ENCODE measurements around the gene NPTXR.

NPTXR gene

GRCh38 chr22:38843657-38844314, at the start of gene NPTXR:
Gene NPTXR, minus strand, starts transcription at chr22:38844028.
- DNase-seq (ENCODE audit: low spot score): peak; percentile 47

GRCh38 chr22:38891256-38891655, 47.4 kb upstream of the NPTXR start:
- DNase-seq (ENCODE audit: low spot score): no peak

More at GRCh38 chr22:38843657-38844314, at the start of gene NPTXR:
- TF ChIP-seq CTCF (IDR thresholded peaks at IDR 0.05; ENCODE audit: extremely low read depth, missing control alignments): no peak

GRCh38 chr22:38890377-38890776, 46.5 kb upstream of the NPTXR start:
- no peak for DNase-seq (ENCODE audit: low spot score)
- no peak for TF ChIP-seq CTCF (IDR thresholded peaks at IDR 0.05; ENCODE audit: extremely low read depth, missing control alignments)

More at GRCh38 chr22:38891256-38891655, 47.4 kb upstream of the NPTXR start:
- TF ChIP-seq CTCF (IDR thresholded peaks at IDR 0.05; ENCODE audit: extremely low read depth, missing control alignments): no peak

- no peak for TF ChIP-seq CTCF (IDR thresholded peaks at IDR 0.05; ENCODE audit: extremely low read depth, missing control alignments)
- no peak for DNase-seq (ENCODE audit: low spot score)
Observed at GRCh38 chr22:38886333-38886732, 42.5 kb upstream of the NPTXR start.

- no peak for TF ChIP-seq CTCF (IDR thresholded peaks at IDR 0.05; ENCODE audit: extremely low read depth, missing control alignments)
- DNase-seq (ENCODE audit: low spot score): no peak
Observed at GRCh38 chr22:38882972-38883622, 39.3 kb upstream of the NPTXR start.

- no peak for DNase-seq (ENCODE audit: low spot score)
- TF ChIP-seq CTCF (IDR thresholded peaks at IDR 0.05; ENCODE audit: extremely low read depth, missing control alignments): no peak
Observed at GRCh38 chr22:38881997-38882879, 38.4 kb upstream of the NPTXR start.

GRCh38 chr22:38881464-38881871, 37.6 kb upstream of the NPTXR start:
- TF ChIP-seq CTCF (IDR thresholded peaks at IDR 0.05; ENCODE audit: extremely low read depth, missing control alignments): no peak
- no peak for DNase-seq (ENCODE audit: low spot score)
